Measurements from ENCODE around the gene CD180.

CD180 gene

GRCh38 chr5:67222243-67223025 is 25.8 kb upstream of the CD180 start:
- peak overlapping the region; percentile 75 for H3K27ac Mint-ChIP-seq
- no peaks in the 10 kb centered on the region for H3K27me3 Mint-ChIP-seq
- peaks cover 44% of the 10 kb centered on the region for H3K4me1 Mint-ChIP-seq
- H3K4me3 Mint-ChIP-seq: peak overlapping the region; percentile 45
- H3K9me3 Mint-ChIP-seq: no peaks in the 10 kb centered on the region
- DNase-seq (no peak), ATAC-seq (peak; percentile 47)
- no peaks in the 10 kb centered on the region for H3K36me3 Mint-ChIP-seq (ENCODE audit: low read depth)

- DNase-seq (peak; percentile 41), ATAC-seq (peak; percentile 79)
- peak overlapping the region; percentile 75 for H3K27ac Mint-ChIP-seq
- H3K4me3 Mint-ChIP-seq: peak overlapping the region; percentile 45
- H3K9me3 Mint-ChIP-seq: no peaks in the 10 kb centered on the region
- H3K36me3 Mint-ChIP-seq (ENCODE audit: low read depth): no peaks in the 10 kb centered on the region
- no peaks in the 10 kb centered on the region for H3K27me3 Mint-ChIP-seq
- peaks cover 51% of the 10 kb centered on the region for H3K4me1 Mint-ChIP-seq
Measured at GRCh38 chr5:67221487-67222242, 25.1 kb upstream of the CD180 start.

GRCh38 chr5:67216564-67216963 is 20.0 kb upstream of the CD180 start:
- DNase-seq (no peak), ATAC-seq (no peak)
- Mint-ChIP-seq H3K27ac (peak overlapping the region; percentile 85), H3K9me3 (no peaks in the 10 kb centered on the region), H3K36me3 (ENCODE audit: low read depth) (no peaks in the 10 kb centered on the region), H3K27me3 (no peaks in the 10 kb centered on the region), H3K4me3 (peak overlapping the region; percentile 61), H3K4me1 (peaks cover 55% of the 10 kb centered on the region)

GRCh38 chr5:67215519-67216471 is 19.2 kb upstream of the CD180 start:
- DNase-seq (peak; percentile 67), ATAC-seq (peak; percentile 94)
- peak overlapping the region; percentile 85 for H3K27ac Mint-ChIP-seq
- peaks cover 49% of the 10 kb centered on the region for H3K4me1 Mint-ChIP-seq
- H3K4me3 Mint-ChIP-seq: peak overlapping the region; percentile 61
- no peaks in the 10 kb centered on the region for H3K9me3 Mint-ChIP-seq
- no peaks in the 10 kb centered on the region for H3K36me3 Mint-ChIP-seq (ENCODE audit: low read depth)
- no peaks in the 10 kb centered on the region for H3K27me3 Mint-ChIP-seq

GRCh38 chr5:67214707-67215447 is 18.3 kb upstream of the CD180 start:
- H3K4me1 Mint-ChIP-seq: peaks cover 47% of the 10 kb centered on the region
- no peak overlapping the region for H3K4me3 Mint-ChIP-seq
- no peaks in the 10 kb centered on the region for H3K27me3 Mint-ChIP-seq
- DNase-seq: no peak
- ATAC-seq: no peak
- peak overlapping the region; percentile 85 for H3K27ac Mint-ChIP-seq
- no peaks in the 10 kb centered on the region for H3K9me3 Mint-ChIP-seq
- H3K36me3 Mint-ChIP-seq (ENCODE audit: low read depth): no peaks in the 10 kb centered on the region

GRCh38 chr5:67214036-67214435 is 17.4 kb upstream of the CD180 start:
- Mint-ChIP-seq H3K4me1 (peaks cover 53% of the 10 kb centered on the region), H3K36me3 (ENCODE audit: low read depth) (no peaks in the 10 kb centered on the region), H3K9me3 (no peaks in the 10 kb centered on the region), H3K27me3 (no peaks in the 10 kb centered on the region), H3K4me3 (no peak overlapping the region), H3K27ac (no peak overlapping the region)
- no peak for ATAC-seq
- DNase-seq: no peak

GRCh38 chr5:67211926-67212325 is 15.3 kb upstream of the CD180 start:
- H3K4me1 Mint-ChIP-seq: peaks cover 56% of the 10 kb centered on the region
- no peaks in the 10 kb centered on the region for H3K27me3 Mint-ChIP-seq
- no peak overlapping the region for H3K4me3 Mint-ChIP-seq

GRCh38 chr5:67209141-67209771 is 12.7 kb upstream of the CD180 start:
- no peaks in the 10 kb centered on the region for H3K27me3 Mint-ChIP-seq
- peak; percentile 33 for ATAC-seq
- H3K9me3 Mint-ChIP-seq: no peaks in the 10 kb centered on the region
- no peak overlapping the region for H3K4me3 Mint-ChIP-seq
- H3K4me1 Mint-ChIP-seq: peaks cover 59% of the 10 kb centered on the region
- DNase-seq: peak; percentile 61
- H3K36me3 Mint-ChIP-seq (ENCODE audit: low read depth): no peaks in the 10 kb centered on the region
- peak overlapping the region; percentile 42 for H3K27ac Mint-ChIP-seq

More at GRCh38 chr5:67211926-67212325, 15.3 kb upstream of the CD180 start:
- no peak overlapping the region for H3K27ac Mint-ChIP-seq
- H3K9me3 Mint-ChIP-seq: no peaks in the 10 kb centered on the region
- DNase-seq (no peak), ATAC-seq (no peak)
- H3K36me3 Mint-ChIP-seq (ENCODE audit: low read depth): no peaks in the 10 kb centered on the region

- DNase-seq (no peak), ATAC-seq (no peak)
- Mint-ChIP-seq H3K9me3 (no peaks in the 10 kb centered on the region), H3K36me3 (ENCODE audit: low read depth) (no peaks in the 10 kb centered on the region), H3K4me3 (no peak overlapping the region), H3K27ac (no peak overlapping the region), H3K4me1 (peaks cover 63% of the 10 kb centered on the region), H3K27me3 (no peaks in the 10 kb centered on the region)
Measured at GRCh38 chr5:67208403-67208802, 11.8 kb upstream of the CD180 start.

- peak; percentile 89 for ATAC-seq
- no peaks in the 10 kb centered on the region for H3K27me3 Mint-ChIP-seq
- no peaks in the 10 kb centered on the region for H3K36me3 Mint-ChIP-seq (ENCODE audit: low read depth)
- no peaks in the 10 kb centered on the region for H3K9me3 Mint-ChIP-seq
- peak overlapping the region; percentile 85 for H3K27ac Mint-ChIP-seq
- peak; percentile 80 for DNase-seq
- H3K4me3 Mint-ChIP-seq: peak overlapping the region; percentile 55
- peaks cover 78% of the 10 kb centered on the region for H3K4me1 Mint-ChIP-seq
Measured at GRCh38 chr5:67206929-67207328, 10.3 kb upstream of the CD180 start.

GRCh38 chr5:67206461-67206860 is 9.9 kb upstream of the CD180 start:
- H3K4me3 Mint-ChIP-seq: peak overlapping the region; percentile 55
- DNase-seq: no peak

GRCh38 chr5:67205981-67206380 is 9.4 kb upstream of the CD180 start:
- Mint-ChIP-seq H3K27ac (peak overlapping the region; percentile 85), H3K27me3 (no peaks in the 10 kb centered on the region), H3K4me3 (no peak overlapping the region)

More at GRCh38 chr5:67206461-67206860, 9.9 kb upstream of the CD180 start:
- Mint-ChIP-seq H3K27ac (peak overlapping the region; percentile 85), H3K27me3 (no peaks in the 10 kb centered on the region), H3K36me3 (ENCODE audit: low read depth) (no peaks in the 10 kb centered on the region), H3K4me1 (peaks cover 82% of the 10 kb centered on the region), H3K9me3 (no peaks in the 10 kb centered on the region)
- no peak for ATAC-seq

GRCh38 chr5:67204821-67205220 is 8.2 kb upstream of the CD180 start:
- Mint-ChIP-seq H3K4me3 (no peak overlapping the region), H3K27me3 (no peaks in the 10 kb centered on the region), H3K27ac (peak overlapping the region; percentile 90), H3K4me1 (peaks cover 97% of the 10 kb centered on the region), H3K9me3 (peaks cover 5% of the 10 kb centered on the region), H3K36me3 (ENCODE audit: low read depth) (no peaks in the 10 kb centered on the region)
- no peak for ATAC-seq
- no peak for DNase-seq

More at GRCh38 chr5:67205981-67206380, 9.4 kb upstream of the CD180 start:
- Mint-ChIP-seq H3K4me1 (peaks cover 87% of the 10 kb centered on the region), H3K9me3 (peaks cover 3% of the 10 kb centered on the region), H3K36me3 (ENCODE audit: low read depth) (no peaks in the 10 kb centered on the region)
- ATAC-seq: no peak
- DNase-seq: no peak

Measured in activated naive CD8-positive, alpha-beta T cell treated with anti-CD3 and anti-CD28 coated beads, Interleukin-2, amount 50 U/mL, for 24 hours (primary cell).